Non-pigmented ciliary epithelial cell (primary cell): Measurements from ENCODE around the gene MINDY3.
"Not testable (repeated sequence)": the region's sequence is repeated elsewhere in the genome, so short reads cannot be mapped to it uniquely, and the experiment has no call there.

Experiments
- DNase-seq: peaks from one replicate; pipeline ENCODE4 v3.0.0-alpha.2; 2010; ENCODE audit warnings: low read depth

MINDY3 gene

DNA sequence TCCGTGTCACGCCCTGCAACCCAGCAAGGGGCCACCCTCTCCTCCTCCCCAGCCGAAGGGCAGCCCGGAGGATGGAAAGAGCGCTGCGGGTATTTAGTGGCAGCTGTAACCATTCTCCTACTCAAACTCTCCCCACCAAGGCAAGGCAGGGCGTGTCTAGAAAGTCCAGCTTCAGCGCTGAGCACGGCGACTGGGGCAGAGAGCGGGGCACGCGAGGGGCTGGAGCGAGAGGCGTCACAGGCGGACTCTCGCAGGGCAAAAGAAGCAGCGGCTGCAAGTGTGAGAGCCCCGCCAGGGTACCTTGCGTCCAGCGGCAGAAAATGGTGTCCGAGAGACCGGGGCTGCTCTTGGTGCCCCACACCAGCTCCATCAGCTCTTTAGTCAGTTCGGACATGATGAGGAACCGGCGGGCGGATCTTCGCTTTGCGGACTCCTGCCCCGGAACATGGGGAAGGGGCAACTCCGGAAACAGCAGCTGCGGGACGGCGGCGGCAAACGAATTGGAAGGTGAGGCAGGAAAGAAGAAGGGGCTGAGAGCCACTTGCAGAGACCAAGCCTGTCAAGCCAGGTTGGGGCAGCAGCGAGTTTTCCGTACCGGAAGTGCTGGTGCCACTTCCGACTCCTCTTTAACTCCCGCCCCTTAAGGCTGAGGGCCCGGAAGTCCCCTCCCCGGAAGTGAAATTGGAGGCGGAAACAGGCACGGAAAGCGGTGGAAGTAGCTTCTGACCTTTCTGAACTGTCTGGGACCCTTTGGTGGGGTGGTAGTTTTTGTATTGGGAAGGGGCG, at the start of gene MINDY3:
TSS of gene MINDY3 (minus strand) at position 602 of the 786 bp plus-strand sequence. CDS start at position 394, 208 bp downstream.
- peak; percentile 18 for DNase-seq

DNA sequence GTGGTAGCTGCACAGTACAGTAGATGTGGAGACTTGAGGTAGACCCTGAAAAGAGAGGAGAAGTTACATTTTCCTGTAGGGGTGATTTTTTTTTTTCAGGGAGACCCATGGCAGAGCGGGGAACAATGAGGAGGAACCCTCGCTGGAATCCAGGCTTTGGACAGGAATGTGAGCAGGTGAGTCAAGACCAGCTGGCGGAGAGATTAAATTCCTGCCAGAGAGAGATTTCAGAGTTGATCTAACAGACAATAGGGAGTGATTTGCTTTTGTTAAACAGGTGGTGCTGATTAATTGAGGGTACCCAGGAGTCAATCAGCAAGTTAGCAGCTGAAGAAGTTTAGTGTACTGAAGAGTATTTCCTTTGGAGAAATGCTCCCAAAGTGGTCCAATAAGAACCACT, 41.6 kb upstream of the MINDY3 start:
- DNase-seq = no peak

DNA sequence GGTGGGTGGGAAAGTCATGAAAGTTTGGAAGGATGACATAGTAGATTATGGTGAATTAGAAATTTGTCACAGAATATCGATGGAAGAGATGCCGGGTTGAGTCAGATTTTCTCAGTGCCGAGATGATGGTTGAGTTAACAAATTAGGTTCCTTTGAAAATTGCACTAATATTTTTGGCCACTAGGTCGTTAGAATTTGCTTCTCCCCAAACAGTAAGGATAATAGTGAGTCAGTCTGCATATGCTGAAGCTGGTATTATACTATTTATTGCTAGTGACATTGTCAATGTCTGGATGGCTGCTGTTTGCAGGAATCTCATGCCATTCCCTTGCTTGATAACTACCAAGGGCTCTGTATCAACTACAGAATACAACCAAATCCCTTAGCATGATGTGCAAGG, 37.7 kb upstream of the MINDY3 start:
- peak; percentile 10 for DNase-seq

DNA sequence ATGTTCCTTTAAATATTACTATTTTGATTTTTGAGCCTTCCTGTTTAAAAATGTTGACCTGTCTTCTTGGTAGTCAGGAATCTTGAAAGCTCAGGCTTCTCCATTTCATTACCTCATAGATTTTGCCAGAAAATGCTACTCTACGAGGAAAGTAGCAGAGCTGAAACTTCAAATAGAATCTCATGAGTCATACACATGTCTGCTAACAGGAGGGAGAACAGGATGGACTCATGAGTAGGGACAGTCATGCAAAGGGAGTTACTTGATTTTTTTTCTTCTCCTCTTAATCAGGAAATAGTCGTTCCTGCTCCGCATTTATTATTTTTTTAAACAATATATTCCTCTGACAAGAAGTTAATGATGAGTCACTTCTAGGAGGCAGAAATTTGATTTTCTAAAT, 37.0 kb upstream of the MINDY3 start:
- DNase-seq = peak; percentile 53

DNA sequence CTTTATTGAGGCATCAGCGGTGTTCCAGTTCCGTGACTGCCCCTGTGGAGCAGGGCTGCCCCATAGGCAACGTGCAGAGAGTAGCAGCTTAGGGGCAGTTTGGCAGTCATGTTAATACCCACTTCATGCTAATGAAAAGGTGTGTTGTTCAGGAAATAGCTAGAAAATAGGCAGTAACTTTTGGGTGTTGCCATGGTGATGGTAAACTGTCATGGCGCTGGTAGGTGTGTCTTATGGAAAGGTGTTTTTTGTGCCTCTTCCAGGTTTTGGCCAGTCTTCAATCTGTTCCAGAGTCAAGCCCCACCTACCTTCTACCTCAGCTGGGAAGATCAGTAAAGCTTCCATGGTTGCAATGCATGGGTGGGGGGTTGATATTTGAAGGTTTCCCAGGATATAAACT, 36.3 kb upstream of the MINDY3 start:
- DNase-seq = no peak

DNA sequence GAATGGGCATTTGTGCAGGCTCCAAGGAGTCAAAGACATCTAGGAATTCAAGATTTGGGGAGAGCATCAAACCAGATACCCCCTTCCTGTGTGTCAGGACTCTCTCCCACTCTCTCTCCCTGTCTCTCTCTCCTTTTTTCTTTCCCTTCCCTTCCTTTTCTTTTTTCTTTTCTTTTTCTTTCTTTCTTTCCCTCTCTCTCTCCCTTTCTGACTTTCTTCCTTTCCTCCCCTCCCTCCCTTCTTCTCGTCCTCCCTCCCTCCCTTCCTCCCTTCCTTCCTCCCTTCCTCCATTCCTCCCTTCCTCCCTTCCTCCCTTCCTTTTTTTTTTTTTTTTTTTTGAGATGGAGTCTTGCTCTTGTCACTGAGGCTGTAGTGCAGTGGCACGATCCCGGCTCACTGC, 24.1 kb upstream of the MINDY3 start:
- DNase-seq = no peak

DNA sequence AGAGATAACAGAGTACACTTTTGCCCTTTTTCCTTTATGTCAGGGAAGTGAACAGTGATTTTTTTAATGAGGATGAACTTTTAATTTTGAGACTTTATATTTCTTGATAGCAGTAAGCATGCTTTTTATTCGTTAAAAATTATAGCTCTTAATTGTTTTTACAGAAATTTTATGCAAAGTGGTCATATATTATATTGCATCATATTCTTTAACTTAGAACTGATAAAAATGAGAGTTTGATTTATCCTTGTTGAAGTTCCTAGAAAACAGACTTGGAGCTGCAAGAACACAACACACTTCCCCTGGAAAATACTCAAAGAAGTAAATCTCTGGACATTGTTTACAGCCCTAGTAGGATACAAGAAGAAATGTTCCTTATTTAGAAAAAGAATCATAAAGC, 21.2 kb upstream of the MINDY3 start:
- no peak for DNase-seq

DNA sequence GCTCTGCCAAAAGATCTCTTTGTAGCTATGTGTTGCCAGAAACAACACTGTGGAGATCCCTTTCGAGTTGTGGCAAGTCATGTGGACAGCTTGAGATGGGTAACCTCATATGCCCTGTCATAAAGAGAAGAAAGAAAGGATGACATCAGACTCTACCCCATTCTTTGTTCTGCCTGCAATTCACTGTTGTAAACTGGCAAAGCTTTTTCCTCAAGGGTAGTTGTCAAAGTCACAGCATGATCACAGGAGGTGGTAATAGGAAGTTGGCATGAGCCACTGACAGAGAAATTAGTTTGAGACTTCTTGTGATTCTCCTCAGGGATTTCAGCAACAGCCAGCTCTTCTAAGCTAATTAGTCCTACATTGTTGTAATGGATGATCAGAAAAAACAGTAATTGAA, 19.4 kb upstream of the MINDY3 start:
- DNase-seq = no peak

DNA sequence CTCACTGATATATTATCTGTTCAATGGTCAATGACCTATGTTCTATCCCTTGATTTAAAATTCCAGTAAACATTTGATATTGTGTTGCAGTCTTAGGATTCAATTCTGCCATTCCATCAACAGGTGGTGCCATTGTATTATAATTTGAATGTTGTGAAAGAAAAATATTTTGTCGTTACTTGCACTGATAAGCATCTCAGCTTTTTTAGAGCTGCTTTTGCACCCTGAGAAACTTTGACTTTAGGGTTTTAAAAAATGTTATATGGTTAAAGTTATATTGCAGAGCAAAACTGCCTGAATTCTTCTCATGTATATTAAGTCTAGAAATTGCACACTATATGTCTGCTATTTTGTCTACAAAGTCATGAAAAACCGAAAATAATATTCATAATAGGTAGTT, 18.8 kb upstream of the MINDY3 start:
- peak; percentile 19 for DNase-seq

DNA sequence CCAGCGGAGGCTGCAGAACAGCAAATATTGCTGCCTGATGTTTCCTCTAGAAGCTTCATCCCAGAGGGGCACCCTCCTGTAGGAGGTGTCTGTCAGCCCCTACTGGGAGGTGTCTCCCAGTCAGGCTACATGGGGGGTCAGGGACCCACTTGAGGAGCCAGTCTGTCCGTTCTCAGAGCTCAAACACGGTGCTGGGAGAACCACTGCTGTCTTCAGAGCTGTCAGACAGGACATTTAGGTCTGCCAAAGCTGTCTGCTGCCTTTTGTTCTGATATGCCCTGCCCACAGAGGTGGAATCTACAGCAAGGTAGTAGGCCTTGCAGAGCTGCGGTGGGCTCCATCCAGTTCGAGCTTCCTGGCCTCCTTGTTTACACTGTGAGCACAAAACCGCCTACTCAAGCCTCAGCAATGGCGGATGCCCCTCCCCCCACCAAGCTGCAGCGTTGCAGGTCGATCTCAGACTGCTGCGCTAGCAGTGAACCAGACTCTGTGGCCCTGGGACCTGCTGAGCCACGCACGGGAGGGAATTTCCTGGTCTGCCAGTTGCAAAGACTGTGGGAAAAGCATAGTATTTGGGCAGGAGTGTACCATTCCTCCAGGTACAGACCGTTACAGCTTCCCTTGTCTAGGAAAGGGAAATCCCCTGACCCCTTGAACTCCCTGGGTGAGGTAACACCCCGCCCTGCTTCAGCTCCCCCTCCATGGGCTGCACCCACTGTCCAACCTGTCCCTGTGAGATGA, 17.7 kb upstream of the MINDY3 start:
- DNase-seq = no peak

DNA sequence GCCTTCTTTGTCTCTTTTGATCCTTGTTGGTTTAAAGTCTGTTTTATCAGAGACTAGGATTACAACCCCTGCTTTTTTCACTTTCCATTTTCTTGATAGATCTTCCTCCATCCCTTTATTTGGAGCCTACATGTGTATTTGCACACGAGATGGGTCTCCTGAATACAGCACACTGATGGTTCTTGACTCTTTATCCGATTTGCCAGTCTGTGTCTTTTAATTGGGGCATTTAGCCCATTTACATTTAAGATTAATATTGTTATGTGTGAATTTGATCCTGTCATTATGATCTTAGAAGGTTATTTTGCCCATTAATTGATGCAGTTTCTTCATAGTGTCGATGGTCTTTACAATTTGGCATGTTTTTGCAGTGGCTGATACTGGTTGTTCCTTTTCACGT, 16.0 kb upstream of the MINDY3 start:
- not testable (repeated sequence) for DNase-seq

DNA sequence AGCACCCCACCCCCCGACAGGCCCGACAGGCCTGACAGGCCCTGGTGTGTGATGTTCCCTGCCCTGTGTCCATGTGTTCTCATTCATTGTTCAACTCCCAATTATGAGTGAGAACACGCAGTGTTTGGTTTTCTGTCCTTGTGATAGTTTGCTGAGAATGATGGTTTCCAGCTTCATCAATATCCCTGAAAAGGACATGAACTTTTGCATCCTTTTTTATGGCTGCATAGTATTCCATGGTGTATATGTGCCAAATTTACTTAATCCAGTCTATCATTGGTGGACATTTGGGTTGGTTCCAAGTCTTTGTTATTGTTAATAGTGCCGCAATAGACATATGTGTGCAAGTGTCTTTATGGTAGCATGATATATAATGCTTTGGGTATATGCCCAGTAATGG, 12.3 kb upstream of the MINDY3 start:
- not testable (repeated sequence) for DNase-seq

DNA sequence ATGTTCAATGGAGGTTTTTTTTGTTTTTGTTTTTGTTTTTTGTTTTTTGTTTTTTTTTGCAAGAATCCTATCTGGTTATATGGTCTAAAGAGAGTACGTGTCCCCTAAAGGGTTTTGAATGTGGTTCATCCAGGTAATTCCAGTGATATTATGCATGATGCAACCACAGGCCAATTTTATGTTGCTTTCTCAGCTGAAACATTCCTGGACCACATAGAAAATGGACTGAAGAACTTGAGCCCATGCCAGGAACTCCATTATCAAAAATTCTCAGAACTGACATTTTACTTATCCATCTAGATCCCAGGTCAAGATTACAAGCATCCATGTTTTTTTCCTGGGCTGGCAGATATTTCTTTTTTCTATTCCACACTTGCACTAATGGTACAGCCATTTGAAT, 11.5 kb upstream of the MINDY3 start:
- DNase-seq = no peak

DNA sequence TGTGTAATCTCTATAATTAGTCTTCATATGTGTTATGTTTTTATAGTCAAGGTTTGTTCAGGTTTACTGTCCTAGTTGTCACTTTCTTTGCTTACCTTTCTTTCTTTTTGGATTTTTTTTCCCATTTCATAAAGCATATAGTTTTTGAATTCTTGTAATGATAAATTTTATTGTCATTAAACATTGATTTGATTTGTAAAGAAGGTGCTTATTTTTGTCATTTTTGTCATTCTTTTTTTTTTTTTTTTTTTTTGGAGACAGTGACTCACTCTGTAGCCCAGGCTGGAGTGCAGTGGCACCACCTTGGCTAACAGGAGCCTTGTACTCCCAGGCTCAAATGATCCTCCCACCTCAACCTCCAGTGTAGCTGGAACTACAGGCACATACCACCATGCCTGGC, 9.6 kb upstream of the MINDY3 start:
- DNase-seq = no peak

DNA sequence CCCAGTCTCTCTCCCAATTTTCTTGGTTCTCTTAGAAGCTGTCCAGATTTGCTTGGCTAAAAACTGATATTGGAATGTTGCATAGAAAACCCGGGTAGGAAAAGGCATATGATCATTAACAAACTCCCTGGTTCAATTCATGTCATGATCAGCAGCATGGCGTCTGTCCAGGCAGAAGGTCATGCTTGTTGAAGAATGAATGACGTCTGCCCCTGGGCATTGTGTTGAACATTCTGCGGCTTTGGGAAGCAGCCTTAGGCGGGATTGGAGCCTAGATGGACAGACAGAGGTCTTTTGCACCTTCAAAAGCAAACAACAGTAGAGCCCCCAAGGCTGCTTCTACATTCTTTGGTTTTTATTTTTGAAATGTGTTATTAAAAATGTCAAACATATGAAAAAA, 7.7 kb upstream of the MINDY3 start:
- no peak for DNase-seq

DNA sequence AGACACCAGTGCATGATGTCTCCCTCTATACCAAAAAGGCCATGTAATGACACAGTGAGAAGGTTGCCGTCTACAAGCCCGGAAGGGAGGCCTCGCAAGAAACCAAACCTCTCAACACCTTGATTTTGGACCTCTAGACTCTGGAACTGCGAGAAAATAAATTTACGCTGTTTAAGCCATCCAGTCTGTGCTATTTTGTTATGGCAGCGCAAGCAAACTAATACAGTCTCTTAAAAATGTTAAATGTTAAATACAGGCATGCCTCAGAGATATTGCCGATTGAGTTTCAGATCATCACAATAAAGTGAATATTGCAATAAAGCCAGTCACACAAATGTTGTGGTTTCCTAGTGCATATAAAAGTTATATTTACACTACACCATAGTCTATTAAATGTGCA, 5.0 kb upstream of the MINDY3 start:
- DNase-seq = no peak

DNA sequence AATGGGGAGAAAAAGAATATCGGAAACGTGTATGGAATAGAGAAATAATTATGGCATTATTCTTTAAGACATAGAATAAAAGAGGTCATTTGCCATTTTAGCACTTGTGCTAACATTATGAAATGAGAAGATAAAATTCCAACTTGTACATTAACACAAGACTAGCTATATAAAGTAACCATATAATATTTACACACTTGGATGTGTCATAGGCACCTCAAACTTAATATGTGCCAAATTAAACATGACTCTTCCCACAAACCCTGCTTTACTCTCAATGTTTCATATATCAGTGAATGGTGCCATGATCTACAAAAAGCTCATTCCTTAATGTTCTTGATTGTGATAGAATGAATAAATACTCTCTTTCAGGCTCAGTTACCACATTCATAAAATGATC, 4.1 kb upstream of the MINDY3 start:
- DNase-seq = no peak

DNA sequence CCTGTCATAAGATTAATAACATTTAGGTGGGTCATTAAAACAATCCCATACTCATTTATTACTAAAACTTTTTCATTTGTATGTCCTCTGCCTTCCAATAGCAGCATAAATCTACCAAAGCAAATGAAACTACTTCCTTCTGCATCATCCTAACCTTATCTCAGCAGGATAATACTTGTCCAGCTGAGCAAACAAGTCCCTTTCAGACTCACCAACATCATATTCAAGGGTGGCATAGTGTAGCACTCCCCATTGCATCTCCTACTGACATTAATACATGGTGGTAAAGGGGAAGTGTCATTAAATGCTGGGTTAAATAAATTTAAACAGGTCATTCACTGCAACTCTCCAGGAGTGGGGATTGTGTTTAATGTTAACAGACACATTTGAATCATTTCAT, 3.4 kb upstream of the MINDY3 start:
- DNase-seq = no peak

DNA sequence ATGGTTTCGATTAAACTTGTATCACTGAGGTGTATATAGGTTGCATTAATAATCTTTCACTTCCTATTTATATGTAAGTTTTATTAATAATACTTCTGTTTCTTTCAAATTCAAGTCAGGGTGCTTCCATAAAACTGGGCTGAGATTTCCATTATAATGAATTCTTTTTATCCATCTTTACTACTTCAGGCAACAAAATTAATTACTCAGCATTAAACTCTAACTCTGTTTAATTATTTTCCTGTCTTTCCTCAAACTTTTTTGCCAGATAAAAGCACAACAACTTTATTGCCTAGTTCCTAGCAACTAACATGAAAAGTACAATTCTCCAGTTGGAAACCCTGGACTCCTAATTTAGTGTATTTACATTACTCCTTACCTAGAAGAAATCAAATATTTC, 3.0 kb upstream of the MINDY3 start:
- no peak for DNase-seq

DNA sequence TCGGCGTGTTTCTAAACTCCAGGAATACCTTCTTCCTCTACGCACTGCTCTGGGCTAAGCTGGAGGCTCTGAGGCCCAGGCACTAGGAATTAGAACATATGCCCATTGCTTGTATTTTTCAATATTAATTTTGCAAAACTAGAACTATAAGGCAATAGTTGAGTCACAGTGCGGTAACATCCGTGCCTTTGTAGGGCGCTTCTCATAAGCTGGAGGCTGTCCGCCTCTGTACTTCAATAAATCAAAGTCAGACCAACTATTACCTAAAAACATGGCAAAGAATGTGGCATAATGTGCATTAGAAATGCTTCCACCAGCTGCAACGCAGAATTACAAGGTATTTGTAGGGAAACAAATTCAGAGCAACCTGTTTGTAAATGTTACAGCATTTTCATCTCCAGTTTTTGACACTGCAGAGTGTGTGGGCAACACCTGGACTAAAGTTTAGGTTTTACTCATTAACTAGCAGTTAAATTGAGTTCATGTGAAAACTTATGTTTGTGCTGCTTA, 440 bp upstream of the MINDY3 start:
- DNase-seq = no peak

DNA sequence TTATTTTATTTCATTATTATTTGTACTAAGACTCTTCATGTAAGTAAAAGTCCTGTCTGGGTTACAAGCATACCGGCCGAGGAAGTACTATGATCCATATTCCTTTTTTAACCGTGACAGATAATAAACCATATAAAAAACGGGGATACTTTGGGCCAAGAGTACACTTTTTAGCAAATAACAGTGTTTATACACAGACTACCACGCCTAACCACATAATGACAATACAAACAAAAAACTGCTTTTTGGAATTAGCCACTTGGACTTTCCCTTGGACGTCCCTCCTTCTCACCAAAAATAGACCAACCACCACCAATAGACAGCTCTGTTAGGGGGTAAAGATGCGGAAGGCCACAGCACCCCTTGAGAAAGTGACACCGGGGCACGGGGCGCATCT, 800 bp downstream of the MINDY3 start:
- no peak for DNase-seq

DNA sequence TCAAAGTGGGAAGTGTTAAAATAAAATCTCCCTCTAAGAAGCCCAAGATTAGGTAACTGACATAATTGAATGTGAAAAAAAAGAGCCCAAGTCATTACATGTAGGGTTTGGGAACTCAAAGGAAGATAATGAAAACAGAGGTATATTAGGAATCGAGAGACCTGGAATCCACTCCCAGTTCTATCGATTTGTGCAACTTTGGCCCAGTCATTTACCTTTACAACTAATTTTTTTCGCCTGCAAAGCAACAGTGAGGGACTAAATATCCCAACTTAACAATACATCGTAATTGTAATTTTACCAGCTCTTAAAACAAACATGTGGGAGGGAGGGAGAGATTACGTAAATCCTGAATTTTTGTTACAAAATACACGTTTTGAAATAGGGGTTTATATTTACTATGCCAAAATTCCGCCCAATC, 1.4 kb downstream of the MINDY3 start:
- DNase-seq = no peak

DNA sequence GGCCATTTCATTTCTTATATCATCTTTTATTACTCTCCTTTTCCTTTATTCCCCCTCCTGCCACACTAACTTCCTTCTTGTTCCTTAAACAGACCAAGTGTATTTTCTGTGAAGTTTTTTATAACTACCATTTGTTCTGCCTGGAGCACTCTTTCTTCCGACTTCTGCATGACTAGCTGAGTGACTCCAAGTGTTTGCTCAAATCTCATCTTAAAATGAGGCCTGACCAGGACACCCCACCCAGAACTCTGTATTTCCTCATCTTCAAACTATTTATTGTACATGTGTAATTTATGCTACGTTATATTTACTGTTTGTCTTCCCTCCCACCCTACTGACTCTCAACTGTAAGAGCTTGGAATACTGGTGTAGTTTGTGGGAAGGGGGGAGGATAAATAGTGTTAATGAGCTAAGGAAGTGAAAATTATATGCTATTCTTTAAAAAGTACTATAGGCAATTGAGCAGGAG, 3.2 kb downstream of the MINDY3 start:
- DNase-seq = no peak
